VCaP (cell line): ENCODE data around the gene SPATA2.

Source experiments
- H3K27ac ChIP-seq: fragments of 450-650 bp; 2 replicates; pipeline ENCODE4 v1.5.1; 2017
- TF ChIP-seq, protein P1 (sequence below): fragments of 450-650 bp; conservative IDR thresholded peaks from 2 replicates; pipeline ENCODE4 v1.5.1; 2017; ENCODE audit warnings: mild to moderate bottlenecking, moderate library complexity

The SPATA2 gene

DNA sequence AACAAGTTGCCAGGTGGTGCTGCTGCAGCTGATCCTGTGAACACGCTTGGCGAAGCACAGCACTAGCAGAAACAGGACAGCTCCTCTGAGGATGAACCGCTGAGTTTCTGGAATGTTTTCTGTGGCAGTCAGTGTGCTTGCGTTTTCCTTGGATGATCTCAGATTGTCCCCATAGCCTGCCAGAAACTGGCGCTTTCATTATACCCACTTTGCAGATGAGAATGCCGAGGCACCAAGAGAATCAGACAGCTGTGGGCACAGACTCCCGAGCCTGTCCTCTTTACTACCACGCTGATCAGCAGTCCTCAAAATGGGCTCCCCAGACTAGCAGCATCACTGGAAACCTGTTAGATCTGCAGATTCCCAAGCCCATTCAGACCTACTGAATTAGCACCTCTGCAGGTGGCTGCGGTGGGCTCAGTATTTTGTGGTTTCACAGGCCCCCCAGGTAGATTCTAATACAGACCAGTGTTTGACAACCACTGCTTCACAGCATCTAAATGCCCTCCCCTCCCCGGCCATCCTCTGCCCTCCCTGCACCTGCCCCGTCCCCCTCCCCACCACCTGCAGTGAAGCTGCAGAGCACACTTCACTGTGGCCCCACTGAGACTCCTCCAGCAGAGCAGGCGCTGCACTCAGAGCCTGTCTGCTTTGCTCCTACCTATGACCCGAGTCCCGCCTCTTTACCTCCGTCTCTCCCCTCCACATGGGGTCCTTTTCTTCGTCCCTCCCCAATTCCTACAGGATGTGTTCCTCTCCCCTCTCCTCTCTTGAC is 29.6 kb downstream of the SPATA2 start:
- TF ChIP-seq, protein P1, sequence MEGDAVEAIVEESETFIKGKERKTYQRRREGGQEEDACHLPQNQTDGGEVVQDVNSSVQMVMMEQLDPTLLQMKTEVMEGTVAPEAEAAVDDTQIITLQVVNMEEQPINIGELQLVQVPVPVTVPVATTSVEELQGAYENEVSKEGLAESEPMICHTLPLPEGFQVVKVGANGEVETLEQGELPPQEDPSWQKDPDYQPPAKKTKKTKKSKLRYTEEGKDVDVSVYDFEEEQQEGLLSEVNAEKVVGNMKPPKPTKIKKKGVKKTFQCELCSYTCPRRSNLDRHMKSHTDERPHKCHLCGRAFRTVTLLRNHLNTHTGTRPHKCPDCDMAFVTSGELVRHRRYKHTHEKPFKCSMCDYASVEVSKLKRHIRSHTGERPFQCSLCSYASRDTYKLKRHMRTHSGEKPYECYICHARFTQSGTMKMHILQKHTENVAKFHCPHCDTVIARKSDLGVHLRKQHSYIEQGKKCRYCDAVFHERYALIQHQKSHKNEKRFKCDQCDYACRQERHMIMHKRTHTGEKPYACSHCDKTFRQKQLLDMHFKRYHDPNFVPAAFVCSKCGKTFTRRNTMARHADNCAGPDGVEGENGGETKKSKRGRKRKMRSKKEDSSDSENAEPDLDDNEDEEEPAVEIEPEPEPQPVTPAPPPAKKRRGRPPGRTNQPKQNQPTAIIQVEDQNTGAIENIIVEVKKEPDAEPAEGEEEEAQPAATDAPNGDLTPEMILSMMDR = no peak
- no peak overlapping the region for H3K27ac ChIP-seq

DNA sequence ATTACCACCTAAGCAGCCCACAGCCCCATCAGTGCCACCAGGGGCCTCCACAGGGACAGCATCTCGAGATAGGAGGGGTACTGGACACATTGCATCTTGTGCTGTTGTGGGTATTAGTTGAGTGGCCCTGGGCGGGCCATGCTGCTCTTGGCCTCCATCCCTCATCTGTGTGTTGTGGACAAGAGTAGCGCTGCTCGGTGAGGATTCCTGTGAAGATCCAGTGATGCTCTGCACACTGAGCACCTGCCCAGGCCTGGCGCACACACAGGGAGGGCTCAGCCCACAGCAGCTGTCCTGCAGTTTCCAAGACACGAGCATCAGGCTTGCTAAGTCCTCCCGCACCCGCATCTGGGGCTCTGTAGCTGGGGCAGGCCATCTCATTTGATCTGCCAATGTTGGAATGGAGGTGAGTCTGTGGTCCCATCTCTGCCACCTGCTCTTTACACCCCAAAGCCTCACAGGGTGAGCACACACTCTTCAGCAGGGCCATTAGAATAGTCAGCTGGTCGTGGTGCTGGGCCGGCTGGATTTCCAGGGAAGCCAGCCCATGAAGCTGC is 32.0 kb downstream of the SPATA2 start:
- H3K27ac ChIP-seq = no peak overlapping the region
- TF ChIP-seq, protein P1 = no peak

DNA sequence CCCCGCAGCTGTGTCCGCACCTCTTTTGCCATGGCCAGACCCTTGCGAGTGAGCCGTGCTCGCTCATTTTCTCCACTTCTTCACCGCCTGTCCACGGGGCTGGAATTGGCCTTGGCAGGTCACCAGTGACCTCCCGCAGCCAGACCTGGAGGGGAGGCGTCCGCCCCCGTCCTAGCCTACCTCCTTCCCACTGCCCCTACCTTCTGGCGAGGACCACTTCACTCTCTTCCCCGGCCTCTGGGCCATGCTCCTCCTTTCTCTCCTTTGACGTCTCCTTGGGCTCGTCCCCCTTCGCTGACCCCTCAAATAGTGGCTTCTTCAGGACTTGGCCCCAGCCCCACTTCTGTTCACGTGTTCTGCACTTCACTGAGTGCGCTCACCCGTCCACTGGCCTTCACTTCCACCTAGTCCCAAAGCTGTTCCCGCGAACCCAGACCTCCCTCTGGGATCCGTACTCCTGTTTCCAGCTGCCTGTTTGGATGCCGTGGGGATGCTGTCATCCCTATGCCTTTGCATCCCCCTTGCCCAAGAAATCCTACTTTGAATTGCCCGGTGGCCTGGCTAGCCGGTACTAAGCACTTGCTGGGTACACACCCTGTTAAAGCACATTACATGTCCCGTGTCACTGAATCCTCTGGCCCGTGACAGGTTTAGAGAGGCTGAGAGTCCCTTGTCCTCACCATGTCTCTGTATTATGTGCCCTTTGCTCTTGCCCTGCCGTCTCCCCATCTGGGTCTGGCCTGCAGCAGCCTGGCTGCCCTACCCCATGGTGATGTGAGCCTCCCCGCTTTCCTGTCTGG is 33.0 kb downstream of the SPATA2 start:
- TF ChIP-seq, protein P1 = no peak

DNA sequence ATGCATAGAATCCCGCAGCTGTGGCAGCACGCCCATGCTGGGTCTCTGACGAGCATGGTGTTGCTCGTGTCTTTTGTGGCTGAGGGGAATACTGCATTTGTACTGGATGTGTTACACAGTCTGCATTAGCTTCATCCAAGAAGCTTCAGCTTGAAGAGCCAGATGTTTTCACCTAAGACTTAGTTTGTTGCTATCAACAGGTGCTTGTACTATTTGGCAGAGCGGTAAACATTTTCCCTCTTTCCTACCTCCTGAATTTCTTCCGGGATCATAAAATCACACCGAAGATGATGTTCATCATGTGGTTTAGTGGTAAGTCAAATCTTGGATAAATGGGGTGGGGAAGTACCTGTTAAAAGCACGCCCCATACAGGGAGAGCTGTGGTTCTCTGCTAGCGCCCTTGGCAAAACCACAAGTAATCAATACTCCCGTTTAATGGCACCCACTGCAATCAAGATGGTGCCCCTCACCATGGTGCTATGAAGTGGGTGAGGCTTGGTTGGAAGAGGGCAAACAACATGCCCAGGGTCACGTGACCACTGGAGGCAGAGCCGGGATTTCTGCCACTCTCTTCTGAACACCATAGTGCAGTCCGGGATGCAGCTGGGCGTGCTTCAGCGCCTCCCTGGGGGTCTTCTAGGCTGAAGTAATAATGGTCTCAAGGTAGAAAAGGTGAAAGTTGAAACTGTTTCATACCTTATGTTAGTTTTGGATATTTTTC is 34.4 kb downstream of the SPATA2 start:
- TF ChIP-seq, protein P1 = no peak
- peak overlapping the region; percentile 22; the same call in 1 of the 2 replicates for H3K27ac ChIP-seq

More for the DNA sequence above, 33.0 kb downstream of the SPATA2 start:
- no peak overlapping the region for H3K27ac ChIP-seq

DNA sequence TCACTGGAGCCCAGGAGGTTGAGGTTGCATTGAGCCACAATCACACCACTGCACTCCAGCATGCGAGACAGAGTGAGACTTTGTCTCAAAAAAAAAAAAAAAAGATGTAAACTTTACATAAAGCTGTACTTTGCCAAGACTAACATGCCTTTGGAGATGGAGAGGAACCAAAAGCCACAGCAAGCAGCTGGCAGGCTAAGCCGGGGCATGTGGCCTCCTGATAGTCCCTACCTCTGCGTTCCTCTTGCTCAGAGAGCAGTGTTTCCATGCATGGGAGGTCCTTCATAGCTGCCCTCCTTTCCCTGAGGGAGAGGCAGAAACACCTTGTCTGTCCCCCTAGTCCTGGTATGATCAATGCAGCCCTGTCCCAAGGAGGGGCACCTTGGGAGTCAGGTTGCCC is 35.2 kb downstream of the SPATA2 start:
- peak overlapping the region; percentile 22; the same call in 1 of the 2 replicates for H3K27ac ChIP-seq
- TF ChIP-seq, protein P1 = no peak

DNA sequence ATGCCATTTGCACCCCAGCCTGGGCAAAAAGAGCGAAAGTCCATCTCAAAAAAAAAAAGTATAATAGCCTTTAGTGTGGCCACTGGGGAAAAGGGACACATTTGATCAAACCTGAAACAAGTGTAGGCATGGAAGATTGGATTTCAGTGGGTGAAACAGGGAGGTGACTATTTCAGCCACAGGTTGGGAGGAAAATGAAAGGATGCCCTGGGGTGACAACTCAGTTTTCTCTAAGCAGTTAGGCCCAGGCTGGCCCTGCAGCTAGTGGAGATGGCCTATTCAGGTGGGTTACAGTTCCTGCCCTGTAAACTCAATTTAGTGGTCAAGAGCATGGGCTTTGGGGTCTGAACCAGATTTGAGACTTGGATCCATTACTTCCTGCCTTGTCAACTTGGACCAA is 36.4 kb downstream of the SPATA2 start:
- TF ChIP-seq, protein P1 = no peak
- H3K27ac ChIP-seq = no peak overlapping the region
